ENCODE data around the gene PAX5.

Gene PAX5

GRCh38 chr9:36901528-36901927 is 132.5 kb downstream of the PAX5 start:
- no peak for TF ChIP-seq CTCF (IDR thresholded peaks at IDR 0.05; ENCODE audit: low read depth, low read length)
- H3K4me3 ChIP-seq (ENCODE audit: low read depth, low read length) = no peak overlapping the region
- in situ Hi-C loops (cut with HindIII; ENCODE audit: low sequenced_read_pairs) = no loop called here
- no peak for DNase-seq (ENCODE audit: low read depth, low spot score)

DNA sequence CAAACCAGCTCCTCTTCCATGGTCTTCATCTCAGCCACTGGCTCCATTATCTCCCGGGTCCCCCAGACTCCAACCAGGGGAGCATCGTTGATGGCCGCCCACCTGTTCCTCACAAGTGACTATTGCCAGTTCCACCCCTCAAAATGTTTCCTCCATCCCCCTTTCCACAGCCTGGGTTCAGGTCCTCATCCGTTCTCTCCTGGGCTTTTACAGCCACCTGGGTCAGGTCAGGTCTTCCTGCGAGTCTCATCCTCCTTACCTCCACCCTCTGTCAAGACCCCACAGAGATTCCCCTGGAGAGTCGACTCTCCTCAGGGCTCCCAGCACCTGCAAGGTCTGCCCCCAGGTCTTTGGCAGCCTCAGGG is 133.2 kb downstream of the PAX5 start:
- TF ChIP-seq CTCF (IDR thresholded peaks at IDR 0.05; ENCODE audit: low read depth, low read length) = no peak
- in situ Hi-C loops (cut with HindIII; ENCODE audit: low sequenced_read_pairs) = no loop called here
- H3K4me3 ChIP-seq (ENCODE audit: low read depth, low read length) = no peak overlapping the region
- no peak for DNase-seq (ENCODE audit: low read depth, low spot score)

- in situ Hi-C loops (cut with HindIII; ENCODE audit: low sequenced_read_pairs) = no loop called here
- DNase-seq (ENCODE audit: low read depth, low spot score) = no peak
- no peak overlapping the region for H3K4me3 ChIP-seq (ENCODE audit: low read depth, low read length)
- no peak for TF ChIP-seq CTCF (IDR thresholded peaks at IDR 0.05; ENCODE audit: low read depth, low read length)
These were observed 133.8 kb downstream of the PAX5 start for GRCh38 chr9:36900136-36900855.

DNA sequence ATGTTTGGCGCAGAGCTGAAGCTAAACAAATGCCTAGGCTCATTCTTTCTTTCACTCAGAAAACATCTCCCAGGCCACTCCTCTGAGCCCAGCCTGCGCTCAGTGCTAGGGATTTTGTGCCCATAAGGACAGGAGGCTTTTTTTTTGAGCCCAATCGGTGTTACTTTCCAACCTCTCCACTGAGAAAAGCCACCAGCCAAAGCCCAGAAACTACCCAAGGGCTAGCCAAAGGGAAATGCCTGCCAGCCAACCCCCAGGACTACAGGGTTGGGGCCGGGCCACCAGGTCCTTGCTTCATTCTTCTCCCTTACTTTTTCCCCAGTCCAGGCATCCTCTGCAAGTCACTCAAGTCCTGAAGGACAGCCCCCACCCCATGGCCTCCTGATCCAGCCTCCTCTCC is 134.7 kb downstream of the PAX5 start:
- no peak overlapping the region for H3K4me3 ChIP-seq (ENCODE audit: low read depth, low read length)
- DNase-seq (ENCODE audit: low read depth, low spot score) = no peak
- TF ChIP-seq CTCF (IDR thresholded peaks at IDR 0.05; ENCODE audit: low read depth, low read length) = no peak
- in situ Hi-C loops (cut with HindIII; ENCODE audit: low sequenced_read_pairs) = no loop called here

DNA sequence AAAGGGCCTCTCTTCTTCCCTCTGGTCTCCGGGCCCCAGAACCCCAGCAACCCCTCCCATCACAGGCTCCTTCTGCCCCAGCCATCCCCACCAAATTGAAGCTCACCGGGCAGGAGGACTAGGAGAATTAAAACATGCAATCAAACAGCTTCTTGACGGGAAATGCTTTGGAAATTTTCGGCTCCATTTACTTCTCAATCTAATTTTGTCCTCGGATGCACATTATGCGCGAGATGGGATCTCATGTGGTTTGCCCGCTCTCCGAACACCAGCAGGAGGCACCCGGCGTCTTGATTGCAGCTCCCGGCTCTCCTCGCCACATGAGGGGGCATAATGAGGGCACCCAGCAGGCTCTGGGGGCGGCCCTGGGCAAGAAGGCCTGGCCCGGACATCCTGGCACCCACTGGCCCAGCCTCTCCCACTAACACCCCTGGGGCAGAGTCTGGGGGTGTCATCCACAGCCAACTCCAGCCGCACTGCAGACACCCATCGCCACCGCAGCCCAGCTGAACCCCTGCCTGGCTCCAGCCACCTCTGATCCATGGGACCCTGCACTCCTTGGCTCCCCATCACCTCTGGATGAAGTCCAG is 135.5 kb downstream of the PAX5 start:
- DNase-seq (ENCODE audit: low read depth, low spot score) = no peak
- in situ Hi-C loops (cut with HindIII; ENCODE audit: low sequenced_read_pairs) = no loop called here
- no peak for TF ChIP-seq CTCF (IDR thresholded peaks at IDR 0.05; ENCODE audit: low read depth, low read length)
- H3K4me3 ChIP-seq (ENCODE audit: low read depth, low read length) = no peak overlapping the region

DNA sequence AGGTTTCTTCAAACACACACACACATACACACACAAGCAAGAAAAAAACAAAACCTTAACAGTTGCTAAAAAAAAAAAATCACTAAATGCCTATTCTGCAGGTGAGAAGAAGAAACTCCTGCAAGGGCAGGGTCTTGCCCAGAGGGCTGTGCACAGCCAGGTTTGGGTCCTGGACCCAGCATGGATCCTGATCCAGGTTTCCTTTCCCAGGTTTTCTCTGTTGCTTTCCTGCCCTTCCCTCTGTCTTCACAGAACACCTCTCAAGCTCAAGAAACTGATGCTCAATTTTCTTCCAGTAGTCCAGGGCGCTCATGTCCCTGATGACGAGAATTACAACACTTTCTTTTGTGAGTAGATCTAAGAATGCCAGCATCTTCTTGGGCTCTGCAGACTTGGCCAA is 136.6 kb downstream of the PAX5 start:
- TF ChIP-seq CTCF (IDR thresholded peaks at IDR 0.05; ENCODE audit: low read depth, low read length) = no peak
- in situ Hi-C loops (cut with HindIII; ENCODE audit: low sequenced_read_pairs) = no loop called here
- DNase-seq (ENCODE audit: low read depth, low spot score) = no peak
- H3K4me3 ChIP-seq (ENCODE audit: low read depth, low read length) = no peak overlapping the region

Data from astrocyte of the spinal cord (primary cell).